Duodenal mucosa (tissue), 2 donors: ENCODE measurements around the gene ABHD1.
"Not testable (repeated sequence)": the region's sequence is repeated elsewhere in the genome, so short reads cannot be mapped to it uniquely, and the experiment has no call there.

ENCODE experiments used
- H3K27ac ChIP-seq: one replicate; pipeline ENCODE4 v1.7.0; 2013; ENCODE audit warnings: low read depth, low read length
- H3K27me3 ChIP-seq, 2 donors: one replicate each; pipeline ENCODE4 v1.7.0; 2013; ENCODE audit warnings: low read length in 2 of 2, control low read depth in 1 of 2; ENCODE audit not compliant: insufficient read depth in 2 of 2, control insufficient read depth in 1 of 2
- H3K36me3 ChIP-seq, 2 donors: one replicate each; pipeline ENCODE4 v1.7.0; 2013; ENCODE audit warnings: low read length in 2 of 2, control low read depth in 1 of 2; ENCODE audit not compliant: insufficient read depth in 2 of 2, control insufficient read depth in 1 of 2
- H3K4me1 ChIP-seq, 2 donors: one replicate each; pipeline ENCODE4 v1.7.0; 2013; ENCODE audit warnings: low read length in 2 of 2, control low read depth in 1 of 2; ENCODE audit not compliant: insufficient read depth in 2 of 2, control insufficient read depth in 1 of 2
- H3K4me3 ChIP-seq, 2 donors: one replicate each; pipeline ENCODE4 v1.7.0; 2013; ENCODE audit warnings: low read length in 2 of 2, low read depth in 1 of 2
- H3K9ac ChIP-seq, 2 donors: one replicate each; pipeline ENCODE4 v1.7.0; 2013; ENCODE audit warnings: low read length in 2 of 2, low read depth in 1 of 2
- H3K9me3 ChIP-seq, 2 donors: one replicate each; pipeline ENCODE4 v1.7.0; 2013; ENCODE audit warnings: low read length in 2 of 2, control low read depth in 1 of 2; ENCODE audit not compliant: control insufficient read depth in 1 of 2

The ABHD1 gene

GRCh38 chr2:27123302-27124150 lies at the start of gene ABHD1:
ABHD1 (plus strand) TSS chr2:27123815; CDS start chr2:27123949, 134 bp downstream.
- Histone ChIP-seq H3K9me3 (no peaks in the 10 kb centered on the region), H3K4me1 (peaks cover 9 to 24% of the 10 kb centered on the region in 2 donors), H3K4me3 (peak within 1 kb of the TSS; percentile 74 to 89), H3K27ac (peak within 1 kb of the TSS; percentile 4), H3K9ac (peak within 1 kb of the TSS; percentile 41 to 63), H3K27me3 (peaks cover 5 to 8% of the 10 kb centered on the region in 2 donors), H3K36me3 (no peaks in the 10 kb centered on the region)

- H3K4me1 ChIP-seq = peaks cover 28 to 43% of the 10 kb centered on the region in 2 donors
- H3K27me3 ChIP-seq = no peaks in the 10 kb centered on the region
- no peaks in the 10 kb centered on the region for H3K36me3 ChIP-seq
- H3K27ac ChIP-seq = no peak overlapping the region
- peak overlapping the region in 1 of 2 donors; percentile 19 for H3K9ac ChIP-seq
- H3K4me3 ChIP-seq = no peak overlapping the region
- H3K9me3 ChIP-seq = no peaks in the 10 kb centered on the region
Measured at GRCh38 chr2:27074738-27075565, 48.7 kb upstream of the ABHD1 start.

- H3K4me1 ChIP-seq = peaks cover 22 to 41% of the 10 kb centered on the region in 2 donors
- not testable (repeated sequence) for H3K9me3 ChIP-seq, H3K4me3 ChIP-seq, H3K36me3 ChIP-seq, H3K27ac ChIP-seq, H3K9ac ChIP-seq, H3K27me3 ChIP-seq
Measured at GRCh38 chr2:27075566-27075871, 48.1 kb upstream of the ABHD1 start.

GRCh38 chr2:27076323-27076722 lies 47.3 kb upstream of the ABHD1 start:
- Histone ChIP-seq H3K9ac (no peak overlapping the region), H3K4me3 (no peak overlapping the region), H3K27me3 (no peaks in the 10 kb centered on the region), H3K27ac (no peak overlapping the region), H3K36me3 (no peaks in the 10 kb centered on the region), H3K9me3 (no peaks in the 10 kb centered on the region), H3K4me1 (peaks cover 25 to 39% of the 10 kb centered on the region in 2 donors)

- Histone ChIP-seq H3K4me3 (no peak overlapping the region), H3K9ac (no peak overlapping the region), H3K36me3 (no peaks in the 10 kb centered on the region), H3K27ac (no peak overlapping the region), H3K27me3 (no peaks in the 10 kb centered on the region), H3K4me1 (peaks cover 30 to 44% of the 10 kb centered on the region in 2 donors), H3K9me3 (no peaks in the 10 kb centered on the region)
Measured at GRCh38 chr2:27077231-27077630, 46.4 kb upstream of the ABHD1 start.

- Histone ChIP-seq H3K4me3 (peak within 1 kb of the TSS; percentile 55 to 57), H3K36me3 (no peaks in the 10 kb centered on the region), H3K9me3 (no peaks in the 10 kb centered on the region), H3K9ac (peak within 1 kb of the TSS; percentile 43 to 57), H3K27me3 (no peaks in the 10 kb centered on the region), H3K4me1 (peaks cover 30 to 39% of the 10 kb centered on the region in 2 donors), H3K27ac (peak within 1 kb of the TSS; percentile 54)
Measured at GRCh38 chr2:27078267-27079194, 45.1 kb upstream of the ABHD1 start, which contains the start of gene EMILIN1. EMILIN1 (plus strand) TSS chr2:27078615; CDS start chr2:27079066, 451 bp downstream.

- peak overlapping the region; percentile 26 for H3K27ac ChIP-seq
- no peaks in the 10 kb centered on the region for H3K27me3 ChIP-seq
- H3K9me3 ChIP-seq = no peaks in the 10 kb centered on the region
- peaks cover 30 to 36% of the 10 kb centered on the region in 2 donors for H3K4me1 ChIP-seq
- H3K4me3 ChIP-seq = peak overlapping the region; percentile 55 to 57
- H3K9ac ChIP-seq = peak overlapping the region; percentile 43 to 57
- H3K36me3 ChIP-seq = no peaks in the 10 kb centered on the region
Measured at GRCh38 chr2:27079233-27080139, 44.1 kb upstream of the ABHD1 start.

- Histone ChIP-seq H3K36me3 (no peaks in the 10 kb centered on the region), H3K9me3 (no peaks in the 10 kb centered on the region), H3K4me1 (peaks cover 25 to 35% of the 10 kb centered on the region in 2 donors), H3K4me3 (peak overlapping the region; percentile 55 to 57), H3K27ac (no peak overlapping the region), H3K9ac (peak overlapping the region; percentile 16 to 57), H3K27me3 (no peaks in the 10 kb centered on the region)
Measured at GRCh38 chr2:27080140-27080469, 43.5 kb upstream of the ABHD1 start.

- Histone ChIP-seq H3K4me3 (peak overlapping the region; percentile 55 to 57), H3K9me3 (no peaks in the 10 kb centered on the region), H3K27ac (peak overlapping the region; percentile 14), H3K9ac (peak overlapping the region; percentile 16 to 33), H3K27me3 (no peaks in the 10 kb centered on the region), H3K36me3 (no peaks in the 10 kb centered on the region), H3K4me1 (peaks cover 27 to 39% of the 10 kb centered on the region in 2 donors)
Measured at GRCh38 chr2:27080603-27080936, 43.0 kb upstream of the ABHD1 start.
